ENCODE data around the gene TAS1R1.

The TAS1R1 gene

GRCh38 chr1:6574025-6574620, 19.0 kb downstream of the TAS1R1 start:
- DNase-seq (ENCODE audit: low read depth), result no peak

GRCh38 chr1:6574818-6575217, 19.7 kb downstream of the TAS1R1 start:
- no peak for DNase-seq (ENCODE audit: low read depth)

- no peak for DNase-seq (ENCODE audit: low read depth)
Observed at GRCh38 chr1:6577831-6578525, 22.9 kb downstream of the TAS1R1 start.

GRCh38 chr1:6578624-6579373, 23.7 kb downstream of the TAS1R1 start:
- DNase-seq (ENCODE audit: low read depth), result no peak

GRCh38 chr1:6579374-6580118, 24.4 kb downstream of the TAS1R1 start, which contains the start of gene ZBTB48:
Gene ZBTB48, plus strand, starts transcription at chr1:6579994. Its CDS starts 616 bp downstream, at chr1:6580610.
- peak; percentile 95 for DNase-seq (ENCODE audit: low read depth)

GRCh38 chr1:6580119-6580592, 25.0 kb downstream of the TAS1R1 start:
- no peak for DNase-seq (ENCODE audit: low read depth)

GRCh38 chr1:6580593-6581409, 25.7 kb downstream of the TAS1R1 start:
- no peak for DNase-seq (ENCODE audit: low read depth)

- no peak for DNase-seq (ENCODE audit: low read depth)
Observed at GRCh38 chr1:6581561-6582305, 26.6 kb downstream of the TAS1R1 start.

- DNase-seq (ENCODE audit: low read depth), result no peak
Observed at GRCh38 chr1:6582370-6582769, 27.3 kb downstream of the TAS1R1 start.

- no peak for DNase-seq (ENCODE audit: low read depth)
Observed at GRCh38 chr1:6584126-6585080, 29.3 kb downstream of the TAS1R1 start.

GRCh38 chr1:6585081-6585722, 30.1 kb downstream of the TAS1R1 start:
- DNase-seq (ENCODE audit: low read depth), result no peak

- no peak for DNase-seq (ENCODE audit: low read depth)
Observed at GRCh38 chr1:6585841-6586240, 30.7 kb downstream of the TAS1R1 start.

GRCh38 chr1:6586404-6586816, 31.3 kb downstream of the TAS1R1 start:
- no peak for DNase-seq (ENCODE audit: low read depth)

- no peak for DNase-seq (ENCODE audit: low read depth)
Observed at GRCh38 chr1:6587261-6588005, 32.3 kb downstream of the TAS1R1 start.

- DNase-seq (ENCODE audit: low read depth), result no peak
Observed at GRCh38 chr1:6588128-6588892, 33.2 kb downstream of the TAS1R1 start.

GRCh38 chr1:6588893-6589520, 33.9 kb downstream of the TAS1R1 start:
- DNase-seq (ENCODE audit: low read depth), result no peak

- no peak for DNase-seq (ENCODE audit: low read depth)
Observed at GRCh38 chr1:6590046-6590445, 34.9 kb downstream of the TAS1R1 start.
